ENCODE measurements around the gene CLTCL1. TPM values are rescaled to one million over a fixed set of nuclear protein-coding genes. Genes with fewer than 3 reads are reported as not detected.

The CLTCL1 gene
- total and polyA plus RNA-seq, 2 experiments from 2014 or later, result 8.5 to 10.2 TPM

DNA sequence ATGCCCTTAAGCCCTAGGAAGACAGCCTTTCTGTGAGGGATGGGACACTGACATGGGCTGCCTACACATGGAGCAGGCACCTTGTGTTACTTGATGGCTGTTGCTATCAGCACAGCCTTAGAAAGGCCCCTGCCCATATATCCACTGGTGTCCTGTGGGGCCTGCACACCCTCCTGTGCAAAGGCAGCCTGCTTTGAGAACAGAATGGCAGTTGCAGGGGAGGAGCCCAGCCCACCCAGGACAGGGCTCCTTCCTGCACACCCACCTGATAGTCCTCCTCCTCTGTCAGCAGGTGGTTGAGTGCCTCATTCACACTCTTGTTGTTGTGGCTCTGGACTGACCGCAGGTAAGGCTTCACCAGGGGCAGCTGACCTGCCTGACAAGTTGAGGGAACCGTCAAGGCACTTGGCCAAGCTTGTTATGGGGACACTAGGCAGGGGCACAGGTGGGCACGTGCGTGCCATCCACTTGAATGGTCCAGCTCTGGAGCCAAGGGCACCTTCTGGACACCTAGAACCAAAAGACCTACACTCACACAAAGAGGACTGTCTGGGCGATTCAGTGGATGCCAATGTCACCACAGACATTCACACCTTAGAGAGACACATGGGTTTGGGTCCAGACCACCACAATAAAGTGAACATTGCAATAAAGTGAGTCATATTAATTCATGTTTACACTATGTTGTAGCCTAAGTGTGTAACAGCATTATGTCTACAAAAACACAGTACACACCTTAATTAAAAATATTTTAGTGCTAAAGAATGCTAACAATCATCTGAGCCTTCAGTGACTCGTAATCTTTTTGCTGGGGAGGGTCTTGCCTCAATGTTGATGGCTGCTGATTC lies 103.6 kb downstream of the CLTCL1 start:
- no peaks in the 10 kb centered on the region for H3K9me3 ChIP-seq (ENCODE audit: low read depth)
- 87 to 92% methylated on average over 6 of the region's 6 CpGs for WGBS, 2 experiments (ENCODE audit: low coverage in 1 of 2, low lambda C conversion rate in 2 of 2, missing lambda C conversion rate in 2 of 2)

GRCh38 chr22:19184276-19184997 lies 107.1 kb downstream of the CLTCL1 start:
- in situ Hi-C loops (cut with MboI), result no loop called here
- Histone ChIP-seq H3K4me2 (ENCODE audit: unreplicated experiment) (no peak overlapping the region), H3K9me3 (ENCODE audit: low read depth) (no peaks in the 10 kb centered on the region), H4K20me1 (ENCODE audit: insufficient read depth) (no peaks in the 10 kb centered on the region), H2AFZ (0 out of 2 replicates have a peak overlapping the region, but pooled peaks have one; percentile 42), H3K79me2 (ENCODE audit: insufficient read depth) (no peaks in the 10 kb centered on the region), H3K9me2 (ENCODE audit: insufficient read depth) (no peaks in the 10 kb centered on the region), H3K36me3 (ENCODE audit: low read depth) (no peaks in the 10 kb centered on the region; the same call in 1 of the 2 replicates), H3K4me3 (no peak overlapping the region), H3F3A (ENCODE audit: insufficient read depth) (no peaks in the 10 kb centered on the region), H3K9ac (peak overlapping the region; percentile 66), H3K4me1 (ENCODE audit: insufficient read depth) (peaks cover 5% of the 10 kb centered on the region; the same call in 1 of the 2 replicates), H3K27ac (peak overlapping the region; percentile 60), H3K27me3 (replicated peaks; ENCODE audit: insufficient read depth) (no peaks in the 10 kb centered on the region)
- TF ChIP-seq EZH2 (IDR thresholded peaks at IDR 0.05; ENCODE audit: insufficient read depth, poor library complexity, severe bottlenecking) (no peak), EZH2phosphoT487 (IDR thresholded peaks at IDR 0.05; ENCODE audit: insufficient read depth, low read depth) (no peak)
- DNase-seq, result no peak
- WGBS, 2 experiments (ENCODE audit: low coverage in 1 of 2, low lambda C conversion rate in 2 of 2, missing lambda C conversion rate in 2 of 2), result 85 to 90% methylated on average over 20 of the region's 20 CpGs

More for the DNA sequence above, 103.6 kb downstream of the CLTCL1 start:
- Histone ChIP-seq H3K4me2 (ENCODE audit: unreplicated experiment) (no peak overlapping the region), H3K4me1 (ENCODE audit: insufficient read depth) (peaks cover 5% of the 10 kb centered on the region; the same call in 1 of the 2 replicates), H3K79me2 (ENCODE audit: insufficient read depth) (no peaks in the 10 kb centered on the region), H2AFZ (no peak overlapping the region), H4K20me1 (ENCODE audit: insufficient read depth) (no peaks in the 10 kb centered on the region), H3K9ac (no peak overlapping the region), H3F3A (ENCODE audit: insufficient read depth) (no peaks in the 10 kb centered on the region), H3K27me3 (replicated peaks; ENCODE audit: insufficient read depth) (no peaks in the 10 kb centered on the region), H3K4me3 (no peak overlapping the region), H3K9me2 (ENCODE audit: insufficient read depth) (no peaks in the 10 kb centered on the region), H3K36me3 (ENCODE audit: low read depth) (no peaks in the 10 kb centered on the region; the same call in 1 of the 2 replicates), H3K27ac (no peak overlapping the region)
- no peak for DNase-seq
- TF ChIP-seq EZH2phosphoT487 (IDR thresholded peaks at IDR 0.05; ENCODE audit: insufficient read depth, low read depth) (no peak), EZH2 (IDR thresholded peaks at IDR 0.05; ENCODE audit: insufficient read depth, poor library complexity, severe bottlenecking) (no peak)
- in situ Hi-C loops (cut with MboI), result no loop called here

GRCh38 chr22:19183216-19183615 lies 108.3 kb downstream of the CLTCL1 start:
- H3K9me2 ChIP-seq (ENCODE audit: insufficient read depth), result no peaks in the 10 kb centered on the region
- H2AFZ ChIP-seq, result no peak overlapping the region
- H3K9me3 ChIP-seq (ENCODE audit: low read depth), result no peaks in the 10 kb centered on the region
- H3K27me3 ChIP-seq (replicated peaks; ENCODE audit: insufficient read depth), result no peaks in the 10 kb centered on the region
- no peak for DNase-seq
- WGBS, 2 experiments (ENCODE audit: low coverage in 1 of 2, low lambda C conversion rate in 2 of 2, missing lambda C conversion rate in 2 of 2), result 80 to 91% methylated on average over 7 to 8 of the region's 9 CpGs
- no peak overlapping the region for H3K9ac ChIP-seq
- H3K79me2 ChIP-seq (ENCODE audit: insufficient read depth), result no peaks in the 10 kb centered on the region
- TF ChIP-seq EZH2 (IDR thresholded peaks at IDR 0.05; ENCODE audit: insufficient read depth, poor library complexity, severe bottlenecking) (no peak), EZH2phosphoT487 (IDR thresholded peaks at IDR 0.05; ENCODE audit: insufficient read depth, low read depth) (no peak)
- peaks cover 5% of the 10 kb centered on the region; the same call in 1 of the 2 replicates for H3K4me1 ChIP-seq (ENCODE audit: insufficient read depth)
- H3K36me3 ChIP-seq (ENCODE audit: low read depth), result no peaks in the 10 kb centered on the region; the same call in 1 of the 2 replicates
- H3K27ac ChIP-seq, result no peak overlapping the region
- H3K4me3 ChIP-seq, result no peak overlapping the region
- H3K4me2 ChIP-seq (ENCODE audit: unreplicated experiment), result no peak overlapping the region
- no peaks in the 10 kb centered on the region for H4K20me1 ChIP-seq (ENCODE audit: insufficient read depth)
- in situ Hi-C loops (cut with MboI), result no loop called here
- H3F3A ChIP-seq (ENCODE audit: insufficient read depth), result no peaks in the 10 kb centered on the region

- TF ChIP-seq EZH2phosphoT487 (IDR thresholded peaks at IDR 0.05; ENCODE audit: insufficient read depth, low read depth) (no peak), EZH2 (IDR thresholded peaks at IDR 0.05; ENCODE audit: insufficient read depth, poor library complexity, severe bottlenecking) (no peak)
- in situ Hi-C loops (cut with MboI), result no loop called here
- WGBS, 2 experiments (ENCODE audit: low coverage in 1 of 2, low lambda C conversion rate in 2 of 2, missing lambda C conversion rate in 2 of 2), result 70 to 76% methylated on average over 9 of the region's 9 CpGs
Observed at GRCh38 chr22:19182472-19183157, 108.9 kb downstream of the CLTCL1 start.

More at GRCh38 chr22:19182472-19183157, 108.9 kb downstream of the CLTCL1 start:
- H3K9me2 ChIP-seq (ENCODE audit: insufficient read depth), result no peaks in the 10 kb centered on the region
- no peaks in the 10 kb centered on the region for H3K9me3 ChIP-seq (ENCODE audit: low read depth)
- H4K20me1 ChIP-seq (ENCODE audit: insufficient read depth), result no peaks in the 10 kb centered on the region
- peaks cover 5% of the 10 kb centered on the region; the same call in 1 of the 2 replicates for H3K4me1 ChIP-seq (ENCODE audit: insufficient read depth)
- H3K27ac ChIP-seq, result no peak overlapping the region
- peaks cover 4% of the 10 kb centered on the region for H3K79me2 ChIP-seq (ENCODE audit: insufficient read depth)
- no peak overlapping the region for H3K4me2 ChIP-seq (ENCODE audit: unreplicated experiment)
- H3K4me3 ChIP-seq, result no peak overlapping the region
- H3K9ac ChIP-seq, result no peak overlapping the region
- H2AFZ ChIP-seq, result no peak overlapping the region
- DNase-seq, result no peak
- no peaks in the 10 kb centered on the region for H3K27me3 ChIP-seq (replicated peaks; ENCODE audit: insufficient read depth)
- H3K36me3 ChIP-seq (ENCODE audit: low read depth), result no peaks in the 10 kb centered on the region; the same call in 1 of the 2 replicates
- H3F3A ChIP-seq (ENCODE audit: insufficient read depth), result no peaks in the 10 kb centered on the region
